Measurements from ENCODE around the gene COL5A3. TPM values are rescaled to one million over a fixed set of nuclear protein-coding genes. Genes with fewer than 3 reads are reported as not detected.

The COL5A3 gene
- total and polyA plus RNA-seq, 2 of the 13 experiments (the other 11 are each of a cell fraction or from before 2014, with no cell fraction given) = 0.02 TPM; not detected in 1

GRCh38 chr19:10010939-10011338 lies 635 bp upstream of the COL5A3 start (continued):
- no peak for TF ChIP-seq GMEB1 (CRISPR knock-in tag; IDR thresholded peaks at IDR 0.05; ENCODE audit: borderline replicate concordance)
- no peak for TF ChIP-seq ZNF629 (CRISPR knock-in tag; conservative IDR thresholded peaks at IDR 0.05)

- H3K9me3 ChIP-seq (ENCODE audit: low read length) = no peaks in the 10 kb centered on the region
- ATAC-seq (0 out of 3 replicates have a peak, but pooled peaks have one; percentile 20), FAIRE-seq (no peak), DNase-seq (ENCODE audit: low spot score) (no peak)
- intact Hi-C loops (cut with micrococcal nuclease; ENCODE audit: unreplicated experiment) (no loop called here), in situ Hi-C loops (cut with HindIII; ENCODE audit: extremely low pct_ligation_motif_present, low pct_unique_long_range_greater_than_20kb) (no loop called here)
- TF ChIP-seq CEBPB (IDR thresholded peaks at IDR 0.05; ENCODE audit: borderline replicate concordance, low read depth, low read length) (0 out of 2 replicates have a peak, but pooled peaks have one; percentile 4), MNT (IDR thresholded peaks at IDR 0.05) (peak; percentile 83), HES4 (CRISPR knock-in tag; IDR thresholded peaks at IDR 0.05; ENCODE audit: borderline replicate concordance) (no peak)
- ChIA-PET POLR2A (no interaction called here), CTCF (ENCODE audit: low intra/inter-chr PET ratio, low total read pairs) (no interaction called here)
- no peak overlapping the region for H3K27ac ChIP-seq (ENCODE audit: extremely low read length, insufficient read depth, low read length)
- no peaks in the 10 kb centered on the region for H3K4me1 ChIP-seq (ENCODE audit: insufficient read depth, low read length)
- no peak overlapping the region for H3K4me3 ChIP-seq (replicated peaks in 1 of 3; ENCODE audit: insufficient read depth in 1 of 3, low read depth in 2 of 3, low read length in 3 of 3)
- H3K9ac ChIP-seq (ENCODE audit: insufficient read depth, low read depth, low read length) = no peak overlapping the region
- no peaks in the 10 kb centered on the region for H3K79me2 ChIP-seq (ENCODE audit: insufficient read depth, low read length)
- BruUV-seq (replicated peaks) = no TSS peak
- H4K20me1 ChIP-seq (ENCODE audit: insufficient read depth, low read length) = 0 out of 2 replicates have a peak, but pooled peaks cover 2% of the 10 kb centered on the region
- no peak overlapping the region for H3K4me2 ChIP-seq (ENCODE audit: low read depth, low read length)
- H3K36me3 ChIP-seq (replicated peaks in 1 of 2; ENCODE audit: control insufficient read depth in 1 of 2, insufficient read depth in 2 of 2, low read length in 2 of 2) = no peaks in the 10 kb centered on the region
- 22% methylated on average over 20 of the region's 22 CpGs for WGBS (ENCODE audit: low lambda C conversion rate)
- peaks cover 2 to 38% of the 10 kb centered on the region in 2 experiments for H3K27me3 ChIP-seq (ENCODE audit: control insufficient read depth in 1 of 2, insufficient read depth in 2 of 2, low read length in 2 of 2)
- no peak overlapping the region for H2AFZ ChIP-seq (ENCODE audit: low read length)
Observed at GRCh38 chr19:10009714-10010224, 535 bp downstream of the COL5A3 start.
